ENCODE measurements around the gene MTG1.
"Not testable (repeated sequence)": the region's sequence is repeated elsewhere in the genome, so short reads cannot be mapped to it uniquely, and the experiment has no call there.

MTG1 gene

GRCh38 chr10:133378251-133379096 is 15.5 kb upstream of the MTG1 start:
- peak; percentile 53 for DNase-seq (ENCODE audit: low read depth)

GRCh38 chr10:133379152-133379800 is 14.7 kb upstream of the MTG1 start, which contains the start of gene PAOX:
Gene PAOX, plus strand, starts transcription at chr10:133379262. Its CDS starts 55 bp downstream, at chr10:133379317.
- DNase-seq (ENCODE audit: low read depth): peak; percentile 55

- no peak for DNase-seq (ENCODE audit: low read depth)
Observed at GRCh38 chr10:133379801-133380666, 13.9 kb upstream of the MTG1 start.

- no peak for DNase-seq (ENCODE audit: low read depth)
Observed at GRCh38 chr10:133381036-133381435, 12.9 kb upstream of the MTG1 start.

- no peak for DNase-seq (ENCODE audit: low read depth)
Observed at GRCh38 chr10:133383551-133383950, 10.4 kb upstream of the MTG1 start.

- DNase-seq (ENCODE audit: low read depth): no peak
Observed at GRCh38 chr10:133384071-133384470, 9.9 kb upstream of the MTG1 start.

- DNase-seq (ENCODE audit: low read depth): no peak
Observed at GRCh38 chr10:133385214-133385613, 8.7 kb upstream of the MTG1 start.

GRCh38 chr10:133386951-133387350 is 7.0 kb upstream of the MTG1 start:
- not testable (repeated sequence) for DNase-seq (ENCODE audit: low read depth)

- no peak for DNase-seq (ENCODE audit: low read depth)
Observed at GRCh38 chr10:133388236-133388972, 5.6 kb upstream of the MTG1 start.

GRCh38 chr10:133388973-133389818 is 4.8 kb upstream of the MTG1 start:
- DNase-seq (ENCODE audit: low read depth): no peak

GRCh38 chr10:133390597-133391248 is 3.2 kb upstream of the MTG1 start:
- DNase-seq (ENCODE audit: low read depth): no peak

GRCh38 chr10:133391249-133391635 is 2.7 kb upstream of the MTG1 start:
- DNase-seq (ENCODE audit: low read depth): no peak

GRCh38 chr10:133391761-133392518 is 2.0 kb upstream of the MTG1 start:
- no peak for DNase-seq (ENCODE audit: low read depth)

GRCh38 chr10:133393401-133394063 is 425 bp upstream of the MTG1 start:
- no peak for DNase-seq (ENCODE audit: low read depth)

- no peak for DNase-seq (ENCODE audit: low read depth)
Observed at GRCh38 chr10:133394801-133395221, 854 bp downstream of the MTG1 start.

- DNase-seq (ENCODE audit: low read depth): no peak
Observed at GRCh38 chr10:133396035-133396624, 2.2 kb downstream of the MTG1 start.

- DNase-seq (ENCODE audit: low read depth): peak; percentile 82
Observed at GRCh38 chr10:133397938-133398337, 4.0 kb downstream of the MTG1 start.

GRCh38 chr10:133399123-133399601 is 5.2 kb downstream of the MTG1 start:
- no peak for DNase-seq (ENCODE audit: low read depth)

All from iris pigment epithelial cell (primary cell).